HG03565 (cell line): ENCODE data around the gene TBCE.
"Not testable (repeated sequence)": the region's sequence is repeated elsewhere in the genome, so short reads cannot be mapped to it uniquely, and the experiment has no call there.

ENCODE experiments used
- ATAC-seq: cut with Tn5 transposase; IDR thresholded peaks from one replicate; pipeline ENCODE4 v1.9.1; 2021; ENCODE audit warnings: mild to moderate bottlenecking, moderate library complexity; ENCODE audit not compliant: unreplicated experiment

The TBCE gene

DNA sequence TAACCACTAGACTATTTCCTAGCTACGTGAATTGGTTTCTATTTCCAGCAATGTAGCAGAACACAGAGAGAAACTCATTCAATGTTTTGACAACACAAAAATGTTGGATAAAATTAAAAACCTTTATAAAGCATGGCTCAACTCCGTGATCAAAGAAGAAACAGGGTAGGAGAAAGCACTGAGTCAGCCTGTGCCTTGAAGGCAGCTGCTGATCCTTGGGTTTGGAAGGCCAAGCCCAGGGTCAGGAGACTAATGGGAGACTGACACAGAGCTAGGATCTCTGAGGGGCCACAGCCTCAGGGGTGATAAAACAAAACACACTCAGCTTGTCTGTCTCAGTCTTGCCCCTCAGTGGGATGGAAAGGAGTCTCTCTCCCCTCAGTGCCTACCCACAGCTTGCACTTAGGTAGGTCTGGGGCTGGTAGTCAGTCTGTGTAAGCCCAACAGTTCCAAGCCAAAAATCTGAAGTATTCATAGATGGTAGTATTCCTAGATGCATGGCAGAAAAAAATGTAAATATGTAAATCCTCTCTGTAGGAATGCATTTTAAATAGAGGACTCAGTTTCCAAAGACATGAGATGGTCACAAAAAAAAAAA lies 83.8 kb downstream of the TBCE start:
- no peak for ATAC-seq

DNA sequence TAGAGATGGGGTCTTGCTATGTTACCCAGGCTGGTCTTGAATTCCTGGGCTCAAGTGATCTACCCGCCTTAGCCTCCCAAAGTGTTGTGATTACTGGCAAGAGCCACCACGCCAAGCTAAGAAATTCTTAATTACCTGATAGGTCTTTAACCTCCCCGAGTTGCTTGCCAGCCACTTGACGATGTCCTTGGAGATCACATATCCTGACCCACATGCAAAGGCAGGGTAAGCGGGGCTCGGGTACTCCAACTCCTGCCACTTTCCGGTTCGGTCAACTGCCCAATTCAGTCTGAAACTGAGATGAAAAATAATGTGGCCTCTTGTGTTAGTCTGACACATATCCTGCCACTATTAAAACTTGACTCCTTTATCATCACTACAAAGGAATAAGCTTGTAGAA lies 86.8 kb downstream of the TBCE start:
- ATAC-seq: no peak

DNA sequence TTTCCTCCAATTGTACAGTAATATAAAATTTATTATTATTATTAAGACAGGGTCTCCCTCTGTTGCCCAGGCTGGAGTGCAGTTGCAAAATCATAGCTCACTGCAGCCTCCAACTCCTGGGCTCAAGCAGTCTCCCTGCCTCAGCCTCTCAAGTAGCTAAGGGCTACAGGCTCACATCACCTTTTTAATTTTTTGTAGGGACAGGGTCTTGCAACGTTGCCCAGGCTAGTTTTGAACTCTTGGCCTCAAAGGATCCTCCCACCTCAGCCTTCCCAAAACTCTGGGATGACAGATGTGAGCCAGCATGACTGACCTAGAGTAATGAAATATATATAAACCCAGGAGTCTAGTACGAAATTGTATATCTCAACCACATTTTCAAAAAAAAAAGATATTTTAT lies 87.9 kb downstream of the TBCE start:
- ATAC-seq: no peak

DNA sequence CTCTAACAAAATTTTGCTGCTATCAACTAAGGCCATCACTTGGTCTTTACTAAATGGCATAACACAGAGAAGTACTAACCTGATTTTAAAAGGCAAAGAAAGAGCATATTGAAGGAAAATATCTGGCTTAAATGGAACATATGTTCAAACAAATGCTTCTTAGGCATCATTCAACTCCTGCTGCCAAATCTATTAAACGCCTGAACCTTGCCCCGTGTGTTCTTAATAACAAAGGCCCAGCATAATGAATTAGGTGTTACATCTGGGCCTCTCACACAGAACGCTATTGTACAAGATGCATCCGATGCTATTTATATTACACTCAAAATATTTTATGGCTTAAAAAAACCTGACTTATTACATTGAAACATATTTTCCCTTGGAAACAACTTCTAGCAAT lies 88.6 kb downstream of the TBCE start:
- no peak for ATAC-seq

DNA sequence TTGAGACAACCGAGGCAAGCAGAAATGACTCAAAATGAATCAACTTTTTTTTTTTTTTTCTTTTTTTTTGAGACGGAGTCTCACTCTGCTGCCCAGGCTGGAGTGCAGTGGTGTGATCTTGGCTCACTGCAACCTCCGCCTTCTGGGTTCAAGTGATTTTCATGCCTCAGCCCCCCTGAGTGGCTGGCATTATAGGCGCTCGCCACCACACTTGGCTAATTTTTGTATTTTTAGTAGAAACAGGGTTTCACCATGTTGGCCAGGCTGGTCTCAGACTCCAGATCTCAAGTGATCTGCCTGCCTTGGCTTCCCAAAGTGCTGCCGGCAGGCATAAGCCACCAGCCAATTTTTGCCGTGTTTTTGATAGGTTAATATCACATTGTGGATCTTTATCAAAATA lies 90.6 kb downstream of the TBCE start:
- not testable (repeated sequence) for ATAC-seq

DNA sequence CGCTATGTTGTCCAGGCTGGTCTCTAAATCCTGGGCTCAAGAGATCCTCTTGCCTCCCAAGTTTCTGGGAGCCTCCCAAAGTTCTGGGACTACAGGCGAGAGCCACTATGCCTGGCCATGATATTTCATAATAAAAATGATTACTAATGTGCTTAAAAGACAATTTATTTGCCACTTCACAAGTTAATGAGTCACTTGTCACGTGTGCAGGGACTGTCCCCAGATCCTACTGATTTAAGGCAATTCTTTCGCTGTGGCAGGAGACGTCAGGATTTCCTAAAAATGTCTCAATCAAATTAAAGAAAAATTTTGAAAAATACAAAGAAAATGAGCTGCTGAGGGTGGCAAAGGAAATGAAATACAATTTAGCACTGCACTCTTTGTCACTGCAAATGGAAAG lies 93.5 kb downstream of the TBCE start:
- no peak for ATAC-seq

- ATAC-seq: no peak
Observed at GRCh38 chr1:235461954-235462353, 94.7 kb downstream of the TBCE start.

- ATAC-seq: not testable (repeated sequence)
Observed at GRCh38 chr1:235462832-235463231, 95.6 kb downstream of the TBCE start.

DNA sequence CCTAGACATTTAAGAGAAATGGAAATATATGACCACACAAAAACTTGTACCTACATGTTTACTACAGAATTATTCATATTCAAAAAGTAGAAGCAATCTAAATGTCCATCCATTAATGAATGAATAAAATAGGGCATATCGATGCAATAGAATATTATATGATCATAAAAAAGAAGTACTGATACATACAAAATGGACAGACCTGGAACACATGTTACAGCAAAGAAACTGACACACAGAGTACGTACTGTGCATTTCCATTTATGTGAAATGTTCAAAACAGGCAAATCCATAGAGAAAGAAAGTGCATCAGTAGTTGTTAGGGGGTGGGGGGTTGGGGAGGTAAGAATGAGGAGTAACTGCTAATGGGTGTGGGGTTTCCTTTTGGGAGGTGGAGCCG lies 97.8 kb downstream of the TBCE start:
- ATAC-seq: no peak

- ATAC-seq: no peak
Observed at GRCh38 chr1:235468004-235468403, 100.8 kb downstream of the TBCE start.

GRCh38 chr1:235468970-235469369 lies 101.7 kb downstream of the TBCE start:
- no peak for ATAC-seq

GRCh38 chr1:235469897-235470296 lies 102.7 kb downstream of the TBCE start:
- not testable (repeated sequence) for ATAC-seq

DNA sequence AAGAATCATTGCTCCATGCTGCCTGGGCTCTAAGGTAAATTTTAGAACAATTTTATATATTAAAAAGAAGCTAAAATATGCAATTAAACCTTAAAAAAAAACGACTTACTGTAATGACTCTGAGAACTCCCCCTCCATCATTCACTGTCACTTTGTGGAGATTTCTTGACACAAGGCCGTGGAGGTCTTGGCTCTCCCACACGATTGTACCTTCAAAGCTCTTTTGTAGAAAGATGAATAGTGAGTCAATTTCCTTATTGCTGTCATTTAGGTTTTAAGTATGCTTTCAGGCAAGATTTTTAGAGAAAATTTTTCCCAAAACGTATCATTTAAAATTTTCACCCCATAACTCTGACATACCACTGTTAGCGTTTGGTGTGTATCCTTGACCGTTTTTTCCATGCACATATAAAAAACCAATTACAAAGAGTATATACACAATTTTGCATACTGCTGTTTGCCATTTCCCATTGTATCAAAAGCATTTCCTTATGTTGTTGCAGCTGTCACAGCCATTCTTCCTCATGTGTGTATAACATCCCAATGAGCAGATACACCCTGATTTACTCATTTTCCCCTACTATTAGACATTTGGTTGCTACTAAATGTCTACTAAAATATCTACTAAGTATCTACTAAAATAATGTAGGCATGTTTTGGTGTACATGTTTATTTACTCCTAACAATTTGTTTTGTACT lies 103.7 kb downstream of the TBCE start:
- ATAC-seq: no peak

DNA sequence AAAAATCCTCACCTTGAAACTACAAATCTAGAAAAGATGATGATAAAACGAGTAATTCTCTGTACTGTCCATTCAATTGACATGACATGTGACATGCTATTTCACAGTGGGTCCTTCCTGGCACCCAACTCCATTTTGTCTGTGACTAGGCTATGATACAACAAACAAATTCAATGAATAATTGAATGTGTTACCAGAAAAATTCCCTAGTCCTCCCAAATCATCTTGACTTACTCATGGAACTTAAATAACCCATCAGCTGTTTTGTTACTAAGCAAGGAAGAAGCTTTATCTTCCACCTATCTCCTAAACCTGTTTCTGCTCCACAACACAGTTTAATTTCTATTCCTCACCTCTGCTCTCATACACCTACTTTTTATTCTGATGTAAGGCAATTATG lies 106.6 kb downstream of the TBCE start:
- ATAC-seq: no peak

- no peak for ATAC-seq
Observed at GRCh38 chr1:235483090-235483489, 115.9 kb downstream of the TBCE start.

GRCh38 chr1:235485558-235485957 lies 118.3 kb downstream of the TBCE start:
- ATAC-seq: no peak

DNA sequence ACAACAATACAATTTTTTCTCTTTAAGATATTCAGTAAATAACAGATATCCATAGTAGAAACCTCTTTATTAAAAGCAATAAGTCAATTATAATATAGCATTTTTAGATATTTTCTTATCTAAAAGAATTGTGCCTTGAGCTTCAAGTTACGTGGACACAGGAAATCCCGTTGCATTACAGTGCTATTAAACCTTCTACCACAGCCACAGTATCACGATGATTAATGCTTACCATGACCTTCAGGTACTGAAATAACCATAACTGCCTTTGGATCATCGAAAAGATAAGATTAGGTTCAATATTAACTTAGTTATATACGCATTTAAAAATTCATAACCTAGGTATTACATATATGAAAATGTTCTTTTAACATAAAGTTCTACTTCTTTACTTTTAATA lies 119.1 kb downstream of the TBCE start:
- no peak for ATAC-seq

DNA sequence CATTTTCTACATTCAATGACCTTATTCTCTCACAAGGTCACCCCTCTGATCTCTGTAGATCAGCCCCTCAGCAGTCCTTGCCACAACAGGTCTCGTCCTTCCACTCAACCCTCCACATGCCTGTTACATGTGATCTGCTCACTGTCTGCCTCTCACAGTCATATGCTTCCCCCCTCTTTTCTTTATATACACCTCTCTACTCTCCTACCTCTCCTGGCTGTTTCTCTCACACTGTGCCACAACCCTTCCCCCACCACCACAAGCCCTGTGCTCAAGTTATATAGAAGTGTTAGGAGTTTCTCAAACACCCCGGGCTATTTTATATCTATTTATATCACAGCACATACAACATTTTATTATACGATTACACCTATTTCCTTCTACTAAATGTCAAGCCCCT lies 124.4 kb downstream of the TBCE start:
- no peak for ATAC-seq

DNA sequence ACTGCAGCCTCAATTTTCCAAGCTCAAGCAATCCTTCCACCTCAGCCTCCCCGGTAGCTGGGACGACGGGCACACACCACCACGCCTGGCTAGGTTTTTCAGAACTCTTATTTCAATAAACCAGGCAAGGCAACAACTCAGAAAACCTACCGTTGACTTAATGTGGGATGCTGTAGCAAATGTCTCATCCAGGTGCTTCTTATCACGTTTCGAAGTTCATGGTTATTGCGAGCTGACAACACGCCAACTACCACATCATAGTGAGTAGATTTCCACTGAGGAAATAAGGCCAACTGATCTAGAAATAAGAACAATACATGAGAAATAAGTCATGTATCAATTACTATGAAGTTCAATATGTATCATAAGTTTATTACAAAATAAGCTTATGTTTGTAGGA lies 127.3 kb downstream of the TBCE start:
- ATAC-seq: no peak

GRCh38 chr1:235495030-235495429 lies 127.8 kb downstream of the TBCE start:
- ATAC-seq: no peak

- ATAC-seq: no peak
Observed at GRCh38 chr1:235495551-235495950, 128.3 kb downstream of the TBCE start.

DNA sequence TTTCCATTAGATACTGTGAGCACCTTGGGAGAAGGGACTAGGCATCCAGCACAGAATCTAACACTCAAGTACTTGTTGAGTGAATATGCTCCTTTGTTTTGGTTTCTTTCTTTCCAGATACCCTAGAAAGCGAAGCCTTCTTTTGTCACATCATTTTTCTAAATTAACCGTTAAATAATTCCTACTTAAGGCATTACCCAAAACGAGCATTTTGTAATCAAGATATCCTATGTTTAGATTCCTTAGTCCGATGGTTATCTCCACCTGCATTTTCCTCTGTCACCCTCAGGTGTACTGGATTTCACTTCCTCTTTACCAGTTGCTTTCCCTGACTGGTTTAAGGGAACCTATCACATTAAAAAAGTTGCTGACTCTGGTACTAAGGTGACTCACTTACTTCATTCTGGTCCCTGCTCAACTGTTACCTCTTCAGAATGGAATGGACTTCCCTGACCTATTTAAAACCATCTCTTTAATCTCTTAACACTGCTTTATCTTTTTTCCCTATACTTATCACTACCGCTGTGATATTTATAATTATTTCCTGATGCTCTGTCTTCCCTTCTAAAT lies 133.8 kb downstream of the TBCE start:
- no peak for ATAC-seq
